KMS-11 (cell line): ENCODE data around the gene ZNF211.

Experiments used
- H2AFZ ChIP-seq: fragments of 200-600 bp; sonication (generic); 2 replicates; pipeline ENCODE4 v1.6.1; 2016; ENCODE audit warnings: antibody characterized with exemption, mixed run types, low read depth
- H3K27ac ChIP-seq: fragments of 200-600 bp; sonication (generic); 2 replicates; pipeline ENCODE4 v1.6.1; 2016; ENCODE audit warnings: mild to moderate bottlenecking, mixed run types
- H3K27me3 ChIP-seq: fragments of 200-600 bp; sonication (generic); 2 replicates; pipeline ENCODE4 v1.6.1; 2017; ENCODE audit warnings: mild to moderate bottlenecking, low read depth, mixed run types, moderate library complexity; ENCODE audit not compliant: insufficient read depth
- H3K36me3 ChIP-seq: fragments of 200-600 bp; sonication (generic); 2 replicates; pipeline ENCODE4 v1.6.1; 2017; ENCODE audit warnings: mild to moderate bottlenecking, mixed run types; ENCODE audit not compliant: insufficient read depth
- H3K4me1 ChIP-seq: fragments of 200-600 bp; sonication (generic); 2 replicates; pipeline ENCODE4 v1.6.1; 2016; ENCODE audit warnings: mild to moderate bottlenecking, low read depth, mixed run types; ENCODE audit not compliant: poor library complexity, severe bottlenecking
- H3K4me2 ChIP-seq: fragments of 200-600 bp; sonication (generic); 2 replicates; pipeline ENCODE4 v1.7.0; 2016; ENCODE audit warnings: mild to moderate bottlenecking, mixed run types
- H3K4me3 ChIP-seq: fragments of 200-600 bp; sonication (generic); IDR thresholded peaks from 2 replicates; pipeline ENCODE4 v1.6.1; 2017; ENCODE audit warnings: low read depth, low read length, mixed read lengths; ENCODE audit not compliant: insufficient read depth
- H3K79me2 ChIP-seq: fragments of 200-600 bp; sonication (generic); 2 replicates; pipeline ENCODE4 v1.6.1; 2016; ENCODE audit warnings: low read depth, mixed run types; ENCODE audit not compliant: insufficient read depth
- H3K9ac ChIP-seq: fragments of 200-600 bp; sonication (generic); 2 replicates; pipeline ENCODE4 v1.6.1; 2016; ENCODE audit warnings: mild to moderate bottlenecking, mixed run types
- H4K20me1 ChIP-seq: fragments of 200-600 bp; sonication (generic); 2 replicates; pipeline ENCODE4 v1.6.1; 2016; ENCODE audit warnings: mild to moderate bottlenecking, mixed run types; ENCODE audit not compliant: insufficient read depth
- CTCF ChIP-seq: fragments of 200-600 bp; sonication (generic); conservative IDR thresholded peaks from 2 replicates; pipeline ENCODE4 v1.6.1; 2017; ENCODE audit warnings: low read depth, mild to moderate bottlenecking, antibody characterized with exemption, low read length, moderate library complexity, mixed read lengths

Gene ZNF211

GRCh38 chr19:57637379-57637778 is 4.4 kb downstream of the ZNF211 start:
- Histone ChIP-seq H3K27ac (no peak overlapping the region), H3K9ac (no peak overlapping the region), H4K20me1 (no peaks in the 10 kb centered on the region), H3K4me3 (no peak overlapping the region), H3K27me3 (no peaks in the 10 kb centered on the region), H3K79me2 (no peaks in the 10 kb centered on the region), H3K4me2 (no peak overlapping the region), H3K36me3 (peaks cover 24% of the 10 kb centered on the region), H2AFZ (no peak overlapping the region), H3K4me1 (no peaks in the 10 kb centered on the region)
- no peak for TF ChIP-seq CTCF

GRCh38 chr19:57641715-57642234 is 8.8 kb downstream of the ZNF211 start:
- Histone ChIP-seq H3K4me2 (no peak overlapping the region), H3K79me2 (no peaks in the 10 kb centered on the region), H3K9ac (no peak overlapping the region), H3K27me3 (no peaks in the 10 kb centered on the region), H3K4me3 (no peak overlapping the region), H3K27ac (no peak overlapping the region), H3K36me3 (peaks cover 20% of the 10 kb centered on the region; the same call in 1 of the 2 replicates), H2AFZ (no peak overlapping the region), H4K20me1 (no peaks in the 10 kb centered on the region), H3K4me1 (no peaks in the 10 kb centered on the region)
- TF ChIP-seq CTCF: no peak

GRCh38 chr19:57642396-57643046 is 9.6 kb downstream of the ZNF211 start:
- peaks cover 20% of the 10 kb centered on the region; the same call in 1 of the 2 replicates for H3K36me3 ChIP-seq

GRCh38 chr19:57643734-57644133 is 10.8 kb downstream of the ZNF211 start:
- peaks cover 16% of the 10 kb centered on the region; the same call in 1 of the 2 replicates for H3K36me3 ChIP-seq
- no peaks in the 10 kb centered on the region for H3K79me2 ChIP-seq
- no peaks in the 10 kb centered on the region for H4K20me1 ChIP-seq
- no peak for TF ChIP-seq CTCF
- H3K4me3 ChIP-seq: no peak overlapping the region
- no peak overlapping the region for H2AFZ ChIP-seq
- H3K4me2 ChIP-seq: no peak overlapping the region
- no peaks in the 10 kb centered on the region for H3K27me3 ChIP-seq
- H3K9ac ChIP-seq: no peak overlapping the region
- no peak overlapping the region for H3K27ac ChIP-seq
- no peaks in the 10 kb centered on the region for H3K4me1 ChIP-seq

More at GRCh38 chr19:57642396-57643046, 9.6 kb downstream of the ZNF211 start:
- H3K9ac ChIP-seq: no peak overlapping the region
- no peak overlapping the region for H3K27ac ChIP-seq
- no peak overlapping the region for H3K4me2 ChIP-seq
- no peaks in the 10 kb centered on the region for H3K4me1 ChIP-seq
- no peaks in the 10 kb centered on the region for H3K27me3 ChIP-seq
- H4K20me1 ChIP-seq: no peaks in the 10 kb centered on the region
- no peaks in the 10 kb centered on the region for H3K79me2 ChIP-seq
- no peak overlapping the region for H3K4me3 ChIP-seq
- no peak for TF ChIP-seq CTCF
- H2AFZ ChIP-seq: no peak overlapping the region
